NCI-H510A treated with DMSO at 0.1 percent for 48 hours (cell line): ENCODE data around the gene TMEM50A.
"Not testable (repeated sequence)": the region's sequence is repeated elsewhere in the genome, so short reads cannot be mapped to it uniquely, and the experiment has no call there.

Source experiments
- DNase-seq: peaks from one replicate; lab custom pipeline; 2025; lab: John Stamatoyannopoulos, UW

The TMEM50A gene

GRCh38 chr1:25338188-25338981 is at the start of gene TMEM50A:
Gene TMEM50A, plus strand, starts transcription at chr1:25338334. Its CDS starts 2,153 bp downstream, at chr1:25340487.
- peak; percentile 59 for DNase-seq

GRCh38 chr1:25288573-25289101 is 49.5 kb upstream of the TMEM50A start:
- not testable (repeated sequence) for DNase-seq

- not testable (repeated sequence) for DNase-seq
Measured at GRCh38 chr1:25290043-25290442, 48.1 kb upstream of the TMEM50A start.

- not testable (repeated sequence) for DNase-seq
Measured at GRCh38 chr1:25293426-25293825, 44.7 kb upstream of the TMEM50A start.

- DNase-seq: not testable (repeated sequence)
Measured at GRCh38 chr1:25294889-25295826, 43.0 kb upstream of the TMEM50A start.

- DNase-seq: not testable (repeated sequence)
Measured at GRCh38 chr1:25296501-25296900, 41.6 kb upstream of the TMEM50A start.

- DNase-seq: not testable (repeated sequence)
Measured at GRCh38 chr1:25300729-25301128, 37.4 kb upstream of the TMEM50A start.

- DNase-seq: not testable (repeated sequence)
Measured at GRCh38 chr1:25302330-25302729, 35.8 kb upstream of the TMEM50A start.

- DNase-seq: not testable (repeated sequence)
Measured at GRCh38 chr1:25304936-25305335, 33.2 kb upstream of the TMEM50A start.

- not testable (repeated sequence) for DNase-seq
Measured at GRCh38 chr1:25308168-25308567, 30.0 kb upstream of the TMEM50A start.

GRCh38 chr1:25309085-25309484 is 29.0 kb upstream of the TMEM50A start:
- not testable (repeated sequence) for DNase-seq

- DNase-seq: not testable (repeated sequence)
Measured at GRCh38 chr1:25309486-25309885, 28.6 kb upstream of the TMEM50A start.

GRCh38 chr1:25312806-25313470 is 25.2 kb upstream of the TMEM50A start:
- not testable (repeated sequence) for DNase-seq

- not testable (repeated sequence) for DNase-seq
Measured at GRCh38 chr1:25320314-25320938, 17.7 kb upstream of the TMEM50A start.

- not testable (repeated sequence) for DNase-seq
Measured at GRCh38 chr1:25322127-25322526, 16.0 kb upstream of the TMEM50A start.

GRCh38 chr1:25324407-25324806 is 13.7 kb upstream of the TMEM50A start:
- not testable (repeated sequence) for DNase-seq

- DNase-seq: not testable (repeated sequence)
Measured at GRCh38 chr1:25327864-25328790, 10.0 kb upstream of the TMEM50A start.

- not testable (repeated sequence) for DNase-seq
Measured at GRCh38 chr1:25328791-25329185, 9.3 kb upstream of the TMEM50A start.

- DNase-seq: not testable (repeated sequence)
Measured at GRCh38 chr1:25329336-25329735, 8.8 kb upstream of the TMEM50A start.

- DNase-seq: not testable (repeated sequence)
Measured at GRCh38 chr1:25329950-25330349, 8.2 kb upstream of the TMEM50A start.
